Stimulated activated naive CD8-positive, alpha-beta T cell treated with anti-CD3 and anti-CD28 coated beads, Interleukin-15, amount 100 ng/mL, for 72 hours (primary cell): ENCODE data around the gene LAMA5.

Source experiments
- ATAC-seq: fragments of 150-1000 bp; cut with Tn5 transposase; 2 replicates; pipeline ENCODE4 v1.10.0; 2021; ENCODE audit warnings: mild to moderate bottlenecking, moderate library complexity
- DNase-seq, 2 donors: peaks; one replicate each; pipeline ENCODE4 v3.0.0; 2021 to 2022
- H3K27ac Mint-ChIP-seq, 2 donors: one replicate each; pipeline ENCODE4 v1.8.0; 2022; ENCODE audit warnings: mild to moderate bottlenecking in 2 of 2, mixed read lengths in 2 of 2, moderate library complexity in 2 of 2
- H3K27me3 Mint-ChIP-seq: one replicate; pipeline ENCODE4 v1.8.0; 2022; ENCODE audit warnings: mixed read lengths
- H3K4me1 Mint-ChIP-seq: one replicate; pipeline ENCODE4 v1.8.0; 2022; ENCODE audit warnings: mild to moderate bottlenecking, mixed read lengths
- H3K4me3 Mint-ChIP-seq, 2 donors: one replicate each; pipeline ENCODE4 v1.8.0; 2022; ENCODE audit warnings: mild to moderate bottlenecking in 2 of 2, mixed read lengths in 2 of 2, moderate library complexity in 1 of 2
- H3K9me3 Mint-ChIP-seq, 2 donors: one replicate each; pipeline ENCODE4 v1.8.0; 2022; ENCODE audit warnings: mixed read lengths in 2 of 2

The LAMA5 gene

GRCh38 chr20:62268228-62268900, 98.7 kb downstream of the LAMA5 start:
- no peak overlapping the region for H3K27ac Mint-ChIP-seq
- no peaks in the 10 kb centered on the region for H3K27me3 Mint-ChIP-seq
- no peaks in the 10 kb centered on the region for H3K9me3 Mint-ChIP-seq
- H3K4me3 Mint-ChIP-seq: no peak overlapping the region
- ATAC-seq (no peak), DNase-seq (no peak)
- H3K4me1 Mint-ChIP-seq: no peaks in the 10 kb centered on the region

- ATAC-seq (no peak), DNase-seq (no peak)
- Mint-ChIP-seq H3K4me1 (no peaks in the 10 kb centered on the region), H3K27me3 (no peaks in the 10 kb centered on the region), H3K9me3 (no peaks in the 10 kb centered on the region), H3K27ac (no peak overlapping the region), H3K4me3 (no peak overlapping the region)
Observed at GRCh38 chr20:62267543-62267942, 99.6 kb downstream of the LAMA5 start.

GRCh38 chr20:62266851-62267250, 100.3 kb downstream of the LAMA5 start:
- Mint-ChIP-seq H3K27me3 (no peaks in the 10 kb centered on the region), H3K27ac (no peak overlapping the region), H3K4me1 (no peaks in the 10 kb centered on the region), H3K4me3 (no peak overlapping the region), H3K9me3 (no peaks in the 10 kb centered on the region)
- no peak for DNase-seq
- ATAC-seq: no peak

GRCh38 chr20:62266340-62266739, 100.8 kb downstream of the LAMA5 start:
- no peak overlapping the region for H3K27ac Mint-ChIP-seq
- no peaks in the 10 kb centered on the region for H3K4me1 Mint-ChIP-seq
- no peak for DNase-seq
- no peak overlapping the region for H3K4me3 Mint-ChIP-seq
- H3K27me3 Mint-ChIP-seq: no peaks in the 10 kb centered on the region
- H3K9me3 Mint-ChIP-seq: no peaks in the 10 kb centered on the region
- no peak for ATAC-seq

- no peak overlapping the region for H3K4me3 Mint-ChIP-seq
- DNase-seq (no peak), ATAC-seq (no peak)
- H3K4me1 Mint-ChIP-seq: no peaks in the 10 kb centered on the region
- no peaks in the 10 kb centered on the region for H3K27me3 Mint-ChIP-seq
- H3K27ac Mint-ChIP-seq: no peak overlapping the region
- no peaks in the 10 kb centered on the region for H3K9me3 Mint-ChIP-seq
Observed at GRCh38 chr20:62265365-62265764, 101.7 kb downstream of the LAMA5 start.

GRCh38 chr20:62263396-62263795, 103.7 kb downstream of the LAMA5 start:
- Mint-ChIP-seq H3K27me3 (no peaks in the 10 kb centered on the region), H3K4me3 (no peak overlapping the region), H3K4me1 (no peaks in the 10 kb centered on the region), H3K9me3 (no peaks in the 10 kb centered on the region), H3K27ac (no peak overlapping the region)
- no peak for DNase-seq
- ATAC-seq: no peak

GRCh38 chr20:62262064-62262463, 105.0 kb downstream of the LAMA5 start:
- Mint-ChIP-seq H3K9me3 (no peaks in the 10 kb centered on the region), H3K4me3 (no peak overlapping the region), H3K27ac (peak overlapping the region in 1 of 2 donors; percentile 23), H3K4me1 (no peaks in the 10 kb centered on the region), H3K27me3 (no peaks in the 10 kb centered on the region)
- ATAC-seq: no peak
- DNase-seq: no peak

GRCh38 chr20:62259294-62259565, 107.9 kb downstream of the LAMA5 start:
- H3K27me3 Mint-ChIP-seq: no peaks in the 10 kb centered on the region
- H3K4me1 Mint-ChIP-seq: no peaks in the 10 kb centered on the region
- no peak for ATAC-seq
- no peaks in the 10 kb centered on the region for H3K9me3 Mint-ChIP-seq
- H3K4me3 Mint-ChIP-seq: no peak overlapping the region
- H3K27ac Mint-ChIP-seq: no peak overlapping the region
- DNase-seq: no peak
